ENCODE data around the gene RELCH.

The RELCH gene

GRCh38 chr18:62353170-62353569 is 166.1 kb downstream of the RELCH start:
- no peak for DNase-seq (ENCODE audit: low read depth)
- no peak overlapping the region for H3K4me3 ChIP-seq (ENCODE audit: low read length)
- TF ChIP-seq CTCF (conservative IDR thresholded peaks at IDR 0.05; ENCODE audit: low read depth, low read length): no peak

GRCh38 chr18:62354151-62354550 is 167.1 kb downstream of the RELCH start:
- H3K4me3 ChIP-seq (ENCODE audit: low read length): no peak overlapping the region
- no peak for DNase-seq (ENCODE audit: low read depth)
- TF ChIP-seq CTCF (conservative IDR thresholded peaks at IDR 0.05; ENCODE audit: low read depth, low read length): no peak

- no peak for TF ChIP-seq CTCF (conservative IDR thresholded peaks at IDR 0.05; ENCODE audit: low read depth, low read length)
- no peak for DNase-seq (ENCODE audit: low read depth)
- no peak overlapping the region for H3K4me3 ChIP-seq (ENCODE audit: low read length)
These were observed 170.1 kb downstream of the RELCH start for GRCh38 chr18:62357079-62357719.
